ENCODE data around the gene VTI1B. TPM values are rescaled to one million over a fixed set of nuclear protein-coding genes. Genes with fewer than 3 reads are reported as not detected.
"Not testable (repeated sequence)": the region's sequence is repeated elsewhere in the genome, so short reads cannot be mapped to it uniquely, and the experiment has no call there.

The VTI1B gene
- total and polyA plus RNA-seq, 2 experiments from 2014 or later: 55.0 to 115 TPM

GRCh38 chr14:67630938-67631337 is 43.5 kb downstream of the VTI1B start:
- TF ChIP-seq CTCF (IDR thresholded peaks at IDR 0.05; ENCODE audit: poor library complexity): no peak
- no peak for TF ChIP-seq EZH2 (IDR thresholded peaks at IDR 0.05; ENCODE audit: borderline replicate concordance)
- TF ChIP-seq EZH2phosphoT487 (IDR thresholded peaks at IDR 0.05; ENCODE audit: low read depth, severe bottlenecking, unreplicated experiment): no peak
- Histone ChIP-seq H3K79me2 (no peaks in the 10 kb centered on the region), H3K27ac (no peak overlapping the region), H3K36me3 (replicated peaks; ENCODE audit: insufficient read depth, low read depth) (no peaks in the 10 kb centered on the region), H3K4me3 (no peak overlapping the region), H2AFZ (no peak overlapping the region), H3K27me3 (no peaks in the 10 kb centered on the region), H3K4me2 (no peak overlapping the region), H3K9me3 (ENCODE audit: low read depth) (no peaks in the 10 kb centered on the region), H4K20me1 (ENCODE audit: insufficient read depth, poor library complexity, severe bottlenecking) (no peaks in the 10 kb centered on the region), H3K4me1 (ENCODE audit: insufficient read depth) (no peaks in the 10 kb centered on the region), H3K9me2 (replicated peaks; ENCODE audit: insufficient read depth) (no peaks in the 10 kb centered on the region)
- 91% methylated on average over 5 of the region's 5 CpGs for WGBS (ENCODE audit: low lambda C conversion rate, missing lambda C conversion rate)
- no peak for DNase-seq (ENCODE audit: low spot score)

GRCh38 chr14:67630186-67630585 is 44.2 kb downstream of the VTI1B start:
- Histone ChIP-seq H3K4me1 (ENCODE audit: insufficient read depth) (no peaks in the 10 kb centered on the region), H3K4me3 (no peak overlapping the region), H3K4me2 (no peak overlapping the region), H2AFZ (no peak overlapping the region), H4K20me1 (ENCODE audit: insufficient read depth, poor library complexity, severe bottlenecking) (no peaks in the 10 kb centered on the region), H3K79me2 (no peaks in the 10 kb centered on the region), H3K9me2 (replicated peaks; ENCODE audit: insufficient read depth) (no peaks in the 10 kb centered on the region), H3K36me3 (replicated peaks; ENCODE audit: insufficient read depth, low read depth) (no peaks in the 10 kb centered on the region), H3K27ac (no peak overlapping the region), H3K27me3 (no peaks in the 10 kb centered on the region), H3K9me3 (ENCODE audit: low read depth) (no peaks in the 10 kb centered on the region)
- DNase-seq (ENCODE audit: low spot score): no peak
- 91% methylated on average over 4 of the region's 4 CpGs for WGBS (ENCODE audit: low lambda C conversion rate, missing lambda C conversion rate)
- TF ChIP-seq EZH2phosphoT487 (IDR thresholded peaks at IDR 0.05; ENCODE audit: low read depth, severe bottlenecking, unreplicated experiment): no peak

- TF ChIP-seq CTCF (IDR thresholded peaks at IDR 0.05; ENCODE audit: poor library complexity): no peak
- no peak for TF ChIP-seq EZH2 (IDR thresholded peaks at IDR 0.05; ENCODE audit: borderline replicate concordance)
- no peak for TF ChIP-seq EZH2phosphoT487 (IDR thresholded peaks at IDR 0.05; ENCODE audit: low read depth, severe bottlenecking, unreplicated experiment)
- Histone ChIP-seq H3K9me3 (ENCODE audit: low read depth) (no peaks in the 10 kb centered on the region), H3K27ac (no peak overlapping the region), H3K27me3 (no peaks in the 10 kb centered on the region), H3K36me3 (replicated peaks; ENCODE audit: insufficient read depth, low read depth) (no peaks in the 10 kb centered on the region), H2AFZ (no peak overlapping the region), H4K20me1 (ENCODE audit: insufficient read depth, poor library complexity, severe bottlenecking) (no peaks in the 10 kb centered on the region), H3K4me3 (no peak overlapping the region), H3K9me2 (replicated peaks; ENCODE audit: insufficient read depth) (no peaks in the 10 kb centered on the region), H3K4me2 (no peak overlapping the region), H3K79me2 (no peaks in the 10 kb centered on the region), H3K4me1 (ENCODE audit: insufficient read depth) (peaks cover 7% of the 10 kb centered on the region)
- no peak for DNase-seq (ENCODE audit: low spot score)
Measured at GRCh38 chr14:67627519-67627918, 46.9 kb downstream of the VTI1B start.

GRCh38 chr14:67626131-67626530 is 48.3 kb downstream of the VTI1B start:
- not testable (repeated sequence) for H3K4me2 ChIP-seq; H3K27ac ChIP-seq; H3K36me3 ChIP-seq (replicated peaks; ENCODE audit: insufficient read depth, low read depth); H3K9me3 ChIP-seq (ENCODE audit: low read depth); H3K79me2 ChIP-seq; H4K20me1 ChIP-seq (ENCODE audit: insufficient read depth, poor library complexity, severe bottlenecking); DNase-seq (ENCODE audit: low spot score); H2AFZ ChIP-seq; H3K27me3 ChIP-seq; H3K9me2 ChIP-seq (replicated peaks; ENCODE audit: insufficient read depth); H3K4me3 ChIP-seq
- H3K4me1 ChIP-seq (ENCODE audit: insufficient read depth): peaks cover 12% of the 10 kb centered on the region
- 80% methylated on average over 1 of the region's 1 CpG for WGBS (ENCODE audit: low lambda C conversion rate, missing lambda C conversion rate)
